GM23338 (cell line): Measurements from ENCODE around the gene C15orf62. TPM values are rescaled to one million over a fixed set of nuclear protein-coding genes. Genes with fewer than 3 reads are reported as not detected.

ENCODE experiments used
- ATAC-seq: fragments of 200-7000 bp; cut with Tn5 transposase; 3 replicates; pipeline ENCODE4 v1.9.1; 2020
- DNase-seq: peaks from one replicate; pipeline ENCODE4 v3.0.0-alpha.2; 2015; ENCODE audit warnings: low spot score
- H2AFZ ChIP-seq: fragments of 200-600 bp; sonication (generic); 2 replicates; pipeline ENCODE4 v1.8.0; 2016; ENCODE audit warnings: antibody characterized with exemption, mild to moderate bottlenecking, moderate library complexity
- H3F3A ChIP-seq: fragments of 200-600 bp; sonication (generic); replicated peaks from 2 replicates; pipeline ENCODE4 v1.8.0; 2017; ENCODE audit warnings: antibody characterized with exemption, mixed run types, low read depth
- H3K27ac ChIP-seq: fragments of 200-600 bp; sonication (generic); 2 replicates; pipeline ENCODE4 v1.6.1; 2016; ENCODE audit warnings: low read depth
- H3K27me3 ChIP-seq: fragments of 200-600 bp; sonication (generic); 2 replicates; pipeline ENCODE4 v1.8.0; 2016; ENCODE audit warnings: mild to moderate bottlenecking, mixed run types, moderate library complexity; ENCODE audit not compliant: insufficient read depth
- H3K36me3 ChIP-seq: fragments of 200-600 bp; sonication (generic); 2 replicates; pipeline ENCODE4 v1.8.0; 2016; ENCODE audit warnings: mild to moderate bottlenecking; ENCODE audit not compliant: insufficient read depth
- H3K4me1 ChIP-seq: fragments of 200-600 bp; sonication (generic); 2 replicates; pipeline ENCODE4 v1.8.0; 2016; ENCODE audit warnings: mild to moderate bottlenecking, moderate library complexity; ENCODE audit not compliant: insufficient read depth
- H3K4me2 ChIP-seq: fragments of 200-600 bp; sonication (generic); 2 replicates; pipeline ENCODE4 v1.7.1; 2017; ENCODE audit warnings: mixed run types
- H3K4me3 ChIP-seq: fragments of 200-600 bp; sonication (generic); 2 replicates; pipeline ENCODE4 v1.6.1; 2016; ENCODE audit warnings: mixed run types
- H3K79me2 ChIP-seq: fragments of 200-600 bp; sonication (generic); replicated peaks from 2 replicates; pipeline ENCODE4 v1.8.0; 2017; ENCODE audit warnings: mild to moderate bottlenecking; ENCODE audit not compliant: insufficient read depth
- H3K9me2 ChIP-seq: fragments of 200-600 bp; sonication (generic); 2 replicates; pipeline ENCODE4 v1.8.0; 2017; ENCODE audit not compliant: insufficient read depth
- H4K20me1 ChIP-seq: fragments of 200-600 bp; sonication (generic); replicated peaks from 2 replicates; pipeline ENCODE4 v1.8.0; 2017; ENCODE audit warnings: mild to moderate bottlenecking; ENCODE audit not compliant: insufficient read depth
- H3K27ac Mint-ChIP-seq: 2 replicates; pipeline ENCODE4 v1.8.0; 2020; ENCODE audit warnings: inconsistent platforms, mild to moderate bottlenecking, moderate library complexity, mixed read lengths
- H3K27me3 Mint-ChIP-seq: 3 replicates; pipeline ENCODE4 v1.8.0; 2022; ENCODE audit warnings: low read depth, mild to moderate bottlenecking, moderate library complexity, mixed read lengths, inconsistent platforms; ENCODE audit not compliant: insufficient read depth, poor library complexity
- H3K36me3 Mint-ChIP-seq: 3 replicates; pipeline ENCODE4 v1.8.0; 2021; ENCODE audit warnings: low read depth, mild to moderate bottlenecking, inconsistent platforms, moderate library complexity, mixed read lengths
- H3K4me1 Mint-ChIP-seq: 3 replicates; pipeline ENCODE4 v1.8.0; 2020; ENCODE audit warnings: mild to moderate bottlenecking, inconsistent platforms, mixed read lengths
- H3K4me3 Mint-ChIP-seq: 3 replicates; pipeline ENCODE4 v1.8.0; 2021; ENCODE audit warnings: moderate library complexity, mild to moderate bottlenecking, inconsistent platforms, mixed read lengths
- H3K9me3 Mint-ChIP-seq: 3 replicates; pipeline ENCODE4 v1.8.0; 2020; ENCODE audit warnings: moderate library complexity, mild to moderate bottlenecking, inconsistent platforms, mixed read lengths
- CREB1 ChIP-seq: fragments of 250-450 bp; sonication (Bioruptor Pico); IDR thresholded peaks from 2 replicates; pipeline ENCODE4 v1.5.0; 2020; ENCODE audit warnings: low read depth, mild to moderate bottlenecking, moderate library complexity
- EZH2 ChIP-seq: fragments of 200-600 bp; sonication (generic); IDR thresholded peaks from one replicate; pipeline ENCODE4 v1.8.0; 2017; ENCODE audit warnings: antibody characterized with exemption, mild to moderate bottlenecking, low read depth; ENCODE audit not compliant: unreplicated experiment
- NANOG ChIP-seq: IDR thresholded peaks from 2 replicates; pipeline ENCODE4 v1.6.1; 2016; ENCODE audit warnings: antibody characterized with exemption, borderline replicate concordance
- POLR2AphosphoS5 ChIP-seq: IDR thresholded peaks from 2 replicates; pipeline ENCODE4 v1.6.1; 2016; ENCODE audit warnings: antibody characterized with exemption, low read depth
- ZNF114 ChIP-seq: fragments of 250-450 bp; sonication (Bioruptor Pico); IDR thresholded peaks from 2 replicates; pipeline ENCODE4 v1.5.0; 2020; ENCODE audit warnings: mild to moderate bottlenecking, moderate library complexity
- ZNF331 ChIP-seq: fragments of 250-450 bp; sonication (Bioruptor Pico); IDR thresholded peaks from 2 replicates; pipeline ENCODE4 v1.5.0; 2020; ENCODE audit warnings: low read depth, mild to moderate bottlenecking, moderate library complexity
- polyA plus RNA-seq: library from polyadenylated mRNA; unstranded; fragments of >200 nt; fragmentation: Nextera tagmentation; extraction: Ambion mirVana; gene quantifications from 2 replicates; pipeline ENCODE4 v1.2.1, GENCODE V29; 2016
- total RNA-seq: library from RNA; depleted of rRNA; stranded (reverse); fragments of >200 nt; shearing (Covaris generic); gene quantifications from 2 replicates; pipeline ENCODE4 v1.2.3, GENCODE V29; 2014
- TF ChIP-seq, protein P1 (sequence below), 2 experiments: fragments of 200-600 bp in 1 of 2; sonication (generic) in 1 of 2; conservative IDR thresholded peaks; 2 replicates each; pipeline versions ENCODE4 v1.5.1 to v1.6.1; 2016 to 2017; ENCODE audit warnings: antibody characterized with exemption in 2 of 2, low read depth in 2 of 2, mild to moderate bottlenecking in 2 of 2, moderate library complexity in 1 of 2
- TF ChIP-seq, protein P2 (sequence below): IDR thresholded peaks from one replicate; pipeline ENCODE4 v1.6.1; 2018; ENCODE audit warnings: antibody characterized with exemption; ENCODE audit not compliant: unreplicated experiment

Gene C15orf62
- total and polyA plus RNA-seq, 2 experiments from 2014 or later: 0.16 to 0.80 TPM

DNA sequence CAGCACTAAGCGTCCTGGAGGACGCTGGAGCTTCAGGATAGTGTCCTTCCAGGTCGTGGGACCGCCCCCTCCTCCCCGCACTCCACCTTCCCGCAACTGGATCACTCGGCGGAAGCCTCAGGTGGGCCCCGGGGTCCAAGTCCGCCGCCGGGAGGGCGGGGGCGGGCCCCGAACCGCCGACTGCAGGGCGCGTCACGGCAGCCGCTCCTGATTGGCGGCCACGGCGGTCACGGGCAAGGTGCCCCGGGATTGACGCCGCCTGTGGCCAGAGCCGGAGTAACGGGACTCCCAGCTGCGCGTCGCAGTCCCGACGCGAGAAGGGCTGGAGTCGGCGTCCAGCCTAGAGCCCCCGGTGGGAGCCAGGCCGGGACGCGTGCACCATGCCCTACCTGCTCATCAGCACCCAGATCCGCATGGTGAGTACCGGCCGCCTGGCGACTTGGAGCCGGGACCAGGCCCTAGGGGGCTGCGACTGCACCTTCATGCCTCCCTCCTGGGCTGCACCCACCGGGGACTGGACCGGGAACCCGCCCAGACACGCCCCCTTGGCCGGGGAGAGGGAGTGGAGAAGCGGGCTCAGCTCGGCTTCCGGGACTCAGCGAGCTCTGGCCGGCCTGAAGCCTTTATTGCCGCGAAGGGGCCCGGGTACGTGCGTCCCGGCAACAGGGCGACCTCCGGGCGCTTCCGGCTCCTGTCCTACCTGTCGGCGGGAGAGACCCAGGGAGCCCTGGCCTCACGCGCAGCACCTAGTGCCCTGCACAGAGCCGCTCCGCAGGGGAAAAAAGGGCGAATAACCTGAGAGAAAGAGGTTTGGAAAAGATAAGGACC lies 5.8 kb upstream of the C15orf62 start, which contains the start of gene GCHFR:
Gene GCHFR, plus strand, starts transcription at position 268 of the 828 bp plus-strand sequence. Its CDS starts 113 bp downstream, at position 381.
- peak; percentile 87 for DNase-seq
- peaks cover 16% of the 10 kb centered on the region for H3K27me3 Mint-ChIP-seq
- TF ChIP-seq EZH2: no peak
- peak; percentile 75 for TF ChIP-seq CREB1 (CRISPR knock-in tag)
- TF ChIP-seq, protein P1, sequence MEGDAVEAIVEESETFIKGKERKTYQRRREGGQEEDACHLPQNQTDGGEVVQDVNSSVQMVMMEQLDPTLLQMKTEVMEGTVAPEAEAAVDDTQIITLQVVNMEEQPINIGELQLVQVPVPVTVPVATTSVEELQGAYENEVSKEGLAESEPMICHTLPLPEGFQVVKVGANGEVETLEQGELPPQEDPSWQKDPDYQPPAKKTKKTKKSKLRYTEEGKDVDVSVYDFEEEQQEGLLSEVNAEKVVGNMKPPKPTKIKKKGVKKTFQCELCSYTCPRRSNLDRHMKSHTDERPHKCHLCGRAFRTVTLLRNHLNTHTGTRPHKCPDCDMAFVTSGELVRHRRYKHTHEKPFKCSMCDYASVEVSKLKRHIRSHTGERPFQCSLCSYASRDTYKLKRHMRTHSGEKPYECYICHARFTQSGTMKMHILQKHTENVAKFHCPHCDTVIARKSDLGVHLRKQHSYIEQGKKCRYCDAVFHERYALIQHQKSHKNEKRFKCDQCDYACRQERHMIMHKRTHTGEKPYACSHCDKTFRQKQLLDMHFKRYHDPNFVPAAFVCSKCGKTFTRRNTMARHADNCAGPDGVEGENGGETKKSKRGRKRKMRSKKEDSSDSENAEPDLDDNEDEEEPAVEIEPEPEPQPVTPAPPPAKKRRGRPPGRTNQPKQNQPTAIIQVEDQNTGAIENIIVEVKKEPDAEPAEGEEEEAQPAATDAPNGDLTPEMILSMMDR (conservative IDR thresholded peaks at IDR 0.05; ENCODE audit: low read depth in 2 of 2): peak in 1 of 2 experiments; percentile 32; a peak in 1 of 4 replicates
- TF ChIP-seq POLR2AphosphoS5: peak; percentile 67
- TF ChIP-seq, protein P2, sequence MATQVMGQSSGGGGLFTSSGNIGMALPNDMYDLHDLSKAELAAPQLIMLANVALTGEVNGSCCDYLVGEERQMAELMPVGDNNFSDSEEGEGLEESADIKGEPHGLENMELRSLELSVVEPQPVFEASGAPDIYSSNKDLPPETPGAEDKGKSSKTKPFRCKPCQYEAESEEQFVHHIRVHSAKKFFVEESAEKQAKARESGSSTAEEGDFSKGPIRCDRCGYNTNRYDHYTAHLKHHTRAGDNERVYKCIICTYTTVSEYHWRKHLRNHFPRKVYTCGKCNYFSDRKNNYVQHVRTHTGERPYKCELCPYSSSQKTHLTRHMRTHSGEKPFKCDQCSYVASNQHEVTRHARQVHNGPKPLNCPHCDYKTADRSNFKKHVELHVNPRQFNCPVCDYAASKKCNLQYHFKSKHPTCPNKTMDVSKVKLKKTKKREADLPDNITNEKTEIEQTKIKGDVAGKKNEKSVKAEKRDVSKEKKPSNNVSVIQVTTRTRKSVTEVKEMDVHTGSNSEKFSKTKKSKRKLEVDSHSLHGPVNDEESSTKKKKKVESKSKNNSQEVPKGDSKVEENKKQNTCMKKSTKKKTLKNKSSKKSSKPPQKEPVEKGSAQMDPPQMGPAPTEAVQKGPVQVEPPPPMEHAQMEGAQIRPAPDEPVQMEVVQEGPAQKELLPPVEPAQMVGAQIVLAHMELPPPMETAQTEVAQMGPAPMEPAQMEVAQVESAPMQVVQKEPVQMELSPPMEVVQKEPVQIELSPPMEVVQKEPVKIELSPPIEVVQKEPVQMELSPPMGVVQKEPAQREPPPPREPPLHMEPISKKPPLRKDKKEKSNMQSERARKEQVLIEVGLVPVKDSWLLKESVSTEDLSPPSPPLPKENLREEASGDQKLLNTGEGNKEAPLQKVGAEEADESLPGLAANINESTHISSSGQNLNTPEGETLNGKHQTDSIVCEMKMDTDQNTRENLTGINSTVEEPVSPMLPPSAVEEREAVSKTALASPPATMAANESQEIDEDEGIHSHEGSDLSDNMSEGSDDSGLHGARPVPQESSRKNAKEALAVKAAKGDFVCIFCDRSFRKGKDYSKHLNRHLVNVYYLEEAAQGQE: no peak
- H3K9me3 Mint-ChIP-seq: no peaks in the 10 kb centered on the region
- Histone ChIP-seq H3K4me2 (peak within 1 kb of the TSS; percentile 98), H3K27me3 (0 out of 2 replicates have a peak, but pooled peaks cover 4% of the 10 kb centered on the region), H3K36me3 (no peaks in the 10 kb centered on the region), H3K4me1 (peaks cover 23% of the 10 kb centered on the region), H2AFZ (peak within 1 kb of the TSS; percentile 95), H3K27ac (peak within 1 kb of the TSS; percentile 90), H3K9me2 (no peaks in the 10 kb centered on the region), H4K20me1 (no peaks in the 10 kb centered on the region), H3K79me2 (no peaks in the 10 kb centered on the region), H3F3A (peaks cover 15% of the 10 kb centered on the region), H3K4me3 (peak within 1 kb of the TSS; percentile 83)
- H3K4me3 Mint-ChIP-seq: peak within 1 kb of the TSS; percentile 71
- peak within 1 kb of the TSS; percentile 85; the same call in 1 of the 2 replicates for H3K27ac Mint-ChIP-seq
- peaks cover 32% of the 10 kb centered on the region for H3K4me1 Mint-ChIP-seq
- peak; percentile 56 for ATAC-seq
- H3K36me3 Mint-ChIP-seq: no peaks in the 10 kb centered on the region

DNA sequence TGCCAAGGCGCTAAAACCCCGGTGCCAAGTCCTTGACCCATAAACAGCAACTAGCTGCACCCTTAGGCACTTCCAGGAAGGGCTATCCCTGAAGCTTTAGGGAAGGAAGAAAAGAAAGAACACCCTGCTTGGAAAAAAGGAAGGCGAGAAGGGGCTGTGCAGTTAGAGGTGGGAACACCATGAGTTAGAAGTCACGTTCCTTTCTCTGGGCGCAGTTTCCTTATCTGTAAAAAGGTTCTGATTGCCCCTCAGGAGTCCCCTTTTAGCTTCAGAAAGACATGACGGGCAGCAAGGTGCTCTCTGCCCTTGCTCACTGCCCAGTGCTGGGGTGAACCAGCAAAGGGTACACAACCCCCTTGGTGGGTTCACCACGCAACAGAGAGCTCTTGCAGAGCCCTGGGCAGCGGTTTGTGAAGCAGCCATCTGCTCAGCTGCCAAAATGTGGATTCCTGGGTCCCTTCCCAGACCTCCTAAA lies 5.1 kb upstream of the C15orf62 start:
- peak overlapping the region; percentile 85; the same call in 1 of the 2 replicates for H3K27ac Mint-ChIP-seq
- no peak for TF ChIP-seq ZNF114 (CRISPR knock-in tag)
- TF ChIP-seq, protein P1 (conservative IDR thresholded peaks at IDR 0.05; ENCODE audit: low read depth in 2 of 2): no peak
- no peak for TF ChIP-seq ZNF331 (CRISPR knock-in tag)
- no peak for TF ChIP-seq NANOG
- TF ChIP-seq EZH2: no peak
- no peak for TF ChIP-seq POLR2AphosphoS5
- H3K4me3 ChIP-seq: peak overlapping the region; percentile 83
- H3K4me1 ChIP-seq: peaks cover 23% of the 10 kb centered on the region
- peak overlapping the region; percentile 71 for H3K4me3 Mint-ChIP-seq
- H3K9me3 Mint-ChIP-seq: no peaks in the 10 kb centered on the region
- H3K4me1 Mint-ChIP-seq: peaks cover 35% of the 10 kb centered on the region
- H3K36me3 ChIP-seq: no peaks in the 10 kb centered on the region
- peak overlapping the region; percentile 95 for H2AFZ ChIP-seq
- H3K9me2 ChIP-seq: no peaks in the 10 kb centered on the region
- no peak for DNase-seq
- peak overlapping the region; percentile 90 for H3K27ac ChIP-seq
- ATAC-seq: no peak
- H3K36me3 Mint-ChIP-seq: no peaks in the 10 kb centered on the region
- peak overlapping the region; percentile 98 for H3K4me2 ChIP-seq
- peaks cover 16% of the 10 kb centered on the region for H3K27me3 Mint-ChIP-seq
- H3K79me2 ChIP-seq: no peaks in the 10 kb centered on the region
- no peaks in the 10 kb centered on the region for H4K20me1 ChIP-seq
- H3K27me3 ChIP-seq: 0 out of 2 replicates have a peak, but pooled peaks cover 4% of the 10 kb centered on the region
- H3F3A ChIP-seq: peaks cover 15% of the 10 kb centered on the region
